ENCODE measurements around the gene ZGLP1.

GRCh38 chr19:10339380-10339960 is 29.9 kb upstream of the ZGLP1 start, which contains the start of gene ICAM3:
- no peak for TF ChIP-seq CTCF (IDR thresholded peaks at IDR 0.05; ENCODE audit: low read length)
- no peak for TF ChIP-seq EZH2 (optimal IDR thresholded peaks at IDR 0.05; ENCODE audit: low read depth, low read length)
